Stimulated activated memory B cell treated with anti-CD40 and anti-IgM and Interleukin-4, amounts not matched to agents 10 μg/mL and 1 μg/mL and 100 μg/mL, for 72 hours (primary cell): ENCODE data around the gene ISM2.

Experiments used
- ATAC-seq: fragments of 150-1000 bp; cut with Tn5 transposase; 2 replicates; pipeline ENCODE4 v1.10.0; 2021
- H3K27ac Mint-ChIP-seq: one replicate; pipeline ENCODE4 v1.8.0; 2022; ENCODE audit warnings: mild to moderate bottlenecking, mixed read lengths
- H3K27me3 Mint-ChIP-seq: one replicate; pipeline ENCODE4 v1.8.0; 2022; ENCODE audit warnings: mixed read lengths
- H3K36me3 Mint-ChIP-seq: one replicate; pipeline ENCODE4 v1.8.0; 2022; ENCODE audit warnings: mixed read lengths
- H3K4me1 Mint-ChIP-seq: one replicate; pipeline ENCODE4 v1.8.0; 2022; ENCODE audit warnings: mixed read lengths
- H3K4me3 Mint-ChIP-seq: one replicate; pipeline ENCODE4 v1.8.0; 2022; ENCODE audit warnings: mild to moderate bottlenecking, moderate library complexity, mixed read lengths
- H3K9me3 Mint-ChIP-seq: one replicate; pipeline ENCODE4 v1.8.0; 2022; ENCODE audit warnings: mixed read lengths

ISM2 gene

GRCh38 chr14:77523109-77523508, 24.5 kb upstream of the ISM2 start:
- no peak overlapping the region for H3K27ac Mint-ChIP-seq

GRCh38 chr14:77520555-77520954, 21.9 kb upstream of the ISM2 start:
- Mint-ChIP-seq H3K36me3 (peaks cover 83% of the 10 kb centered on the region), H3K9me3 (no peaks in the 10 kb centered on the region), H3K27ac (no peak overlapping the region), H3K4me1 (no peaks in the 10 kb centered on the region), H3K27me3 (no peaks in the 10 kb centered on the region), H3K4me3 (no peak overlapping the region)
- no peak for ATAC-seq

More at GRCh38 chr14:77523109-77523508, 24.5 kb upstream of the ISM2 start:
- H3K4me1 Mint-ChIP-seq, result no peaks in the 10 kb centered on the region
- ATAC-seq, result no peak
- H3K4me3 Mint-ChIP-seq, result no peak overlapping the region
- H3K9me3 Mint-ChIP-seq, result no peaks in the 10 kb centered on the region
- no peaks in the 10 kb centered on the region for H3K27me3 Mint-ChIP-seq
- H3K36me3 Mint-ChIP-seq, result peaks cover 65% of the 10 kb centered on the region

GRCh38 chr14:77516126-77516525, 17.5 kb upstream of the ISM2 start:
- H3K36me3 Mint-ChIP-seq, result peaks cover 71% of the 10 kb centered on the region
- no peaks in the 10 kb centered on the region for H3K27me3 Mint-ChIP-seq
- no peak overlapping the region for H3K27ac Mint-ChIP-seq
- no peaks in the 10 kb centered on the region for H3K9me3 Mint-ChIP-seq
- no peaks in the 10 kb centered on the region for H3K4me1 Mint-ChIP-seq
- H3K4me3 Mint-ChIP-seq, result no peak overlapping the region
- ATAC-seq, result no peak

- Mint-ChIP-seq H3K27me3 (no peaks in the 10 kb centered on the region), H3K9me3 (no peaks in the 10 kb centered on the region), H3K4me3 (no peak overlapping the region), H3K4me1 (no peaks in the 10 kb centered on the region), H3K36me3 (peaks cover 59% of the 10 kb centered on the region), H3K27ac (no peak overlapping the region)
- ATAC-seq, result no peak
Measured at GRCh38 chr14:77511486-77512162, 13.0 kb upstream of the ISM2 start.

GRCh38 chr14:77509366-77509765, 10.8 kb upstream of the ISM2 start:
- Mint-ChIP-seq H3K4me1 (no peaks in the 10 kb centered on the region), H3K27me3 (no peaks in the 10 kb centered on the region), H3K9me3 (peaks cover 2% of the 10 kb centered on the region), H3K27ac (no peak overlapping the region), H3K4me3 (no peak overlapping the region), H3K36me3 (peaks cover 57% of the 10 kb centered on the region)
- no peak for ATAC-seq

- H3K27me3 Mint-ChIP-seq, result no peaks in the 10 kb centered on the region
- H3K4me1 Mint-ChIP-seq, result no peaks in the 10 kb centered on the region
Measured at GRCh38 chr14:77508876-77509275, 10.3 kb upstream of the ISM2 start.

GRCh38 chr14:77508249-77508648, 9.6 kb upstream of the ISM2 start:
- ATAC-seq, result no peak
- H3K4me1 Mint-ChIP-seq, result no peaks in the 10 kb centered on the region
- no peak overlapping the region for H3K4me3 Mint-ChIP-seq
- no peaks in the 10 kb centered on the region for H3K27me3 Mint-ChIP-seq
- no peak overlapping the region for H3K27ac Mint-ChIP-seq
- peaks cover 3% of the 10 kb centered on the region for H3K9me3 Mint-ChIP-seq
- peaks cover 57% of the 10 kb centered on the region for H3K36me3 Mint-ChIP-seq

More at GRCh38 chr14:77508876-77509275, 10.3 kb upstream of the ISM2 start:
- no peak overlapping the region for H3K4me3 Mint-ChIP-seq
- no peak overlapping the region for H3K27ac Mint-ChIP-seq
- H3K36me3 Mint-ChIP-seq, result peaks cover 57% of the 10 kb centered on the region
- no peak for ATAC-seq
- H3K9me3 Mint-ChIP-seq, result peaks cover 2% of the 10 kb centered on the region

- Mint-ChIP-seq H3K9me3 (peaks cover 5% of the 10 kb centered on the region), H3K4me3 (no peak overlapping the region), H3K27me3 (no peaks in the 10 kb centered on the region), H3K27ac (no peak overlapping the region), H3K36me3 (peaks cover 57% of the 10 kb centered on the region), H3K4me1 (no peaks in the 10 kb centered on the region)
- no peak for ATAC-seq
Measured at GRCh38 chr14:77507762-77508161, 9.1 kb upstream of the ISM2 start.

GRCh38 chr14:77505031-77505430, 6.4 kb upstream of the ISM2 start:
- peaks cover 4% of the 10 kb centered on the region for H3K4me1 Mint-ChIP-seq
- H3K27ac Mint-ChIP-seq, result no peak overlapping the region
- peaks cover 5% of the 10 kb centered on the region for H3K9me3 Mint-ChIP-seq
- ATAC-seq, result no peak
- H3K27me3 Mint-ChIP-seq, result peaks cover 8% of the 10 kb centered on the region
- H3K4me3 Mint-ChIP-seq, result no peak overlapping the region
- peaks cover 32% of the 10 kb centered on the region for H3K36me3 Mint-ChIP-seq

GRCh38 chr14:77503138-77503537, 4.5 kb upstream of the ISM2 start:
- Mint-ChIP-seq H3K4me1 (peaks cover 16% of the 10 kb centered on the region), H3K4me3 (no peak overlapping the region), H3K27me3 (peaks cover 19% of the 10 kb centered on the region), H3K36me3 (peaks cover 19% of the 10 kb centered on the region), H3K9me3 (peaks cover 5% of the 10 kb centered on the region), H3K27ac (no peak overlapping the region)
- no peak for ATAC-seq

GRCh38 chr14:77502109-77502782, 3.6 kb upstream of the ISM2 start:
- no peak overlapping the region for H3K4me3 Mint-ChIP-seq
- H3K9me3 Mint-ChIP-seq, result peaks cover 5% of the 10 kb centered on the region
- H3K27ac Mint-ChIP-seq, result no peak overlapping the region
- H3K4me1 Mint-ChIP-seq, result peaks cover 25% of the 10 kb centered on the region
- no peak for ATAC-seq
- peaks cover 14% of the 10 kb centered on the region for H3K36me3 Mint-ChIP-seq
- H3K27me3 Mint-ChIP-seq, result peaks cover 28% of the 10 kb centered on the region

- Mint-ChIP-seq H3K4me3 (peak overlapping the region; percentile 68), H3K27ac (no peak overlapping the region), H3K9me3 (peaks cover 3% of the 10 kb centered on the region), H3K27me3 (peaks cover 44% of the 10 kb centered on the region), H3K4me1 (peaks cover 26% of the 10 kb centered on the region), H3K36me3 (no peaks in the 10 kb centered on the region)
- peak; percentile 40 for ATAC-seq
Measured at GRCh38 chr14:77498984-77499527, 440 bp upstream of the ISM2 start.

GRCh38 chr14:77495334-77495733, 3.3 kb downstream of the ISM2 start:
- peaks cover 39% of the 10 kb centered on the region for H3K27me3 Mint-ChIP-seq
- no peak overlapping the region for H3K27ac Mint-ChIP-seq
- no peak for ATAC-seq
- H3K9me3 Mint-ChIP-seq, result no peaks in the 10 kb centered on the region
- H3K4me3 Mint-ChIP-seq, result no peak overlapping the region
- peaks cover 25% of the 10 kb centered on the region for H3K4me1 Mint-ChIP-seq
- no peaks in the 10 kb centered on the region for H3K36me3 Mint-ChIP-seq

- H3K4me3 Mint-ChIP-seq, result no peak overlapping the region
- no peaks in the 10 kb centered on the region for H3K36me3 Mint-ChIP-seq
Measured at GRCh38 chr14:77491056-77491455, 7.6 kb downstream of the ISM2 start.

GRCh38 chr14:77490347-77490986, 8.1 kb downstream of the ISM2 start:
- H3K27me3 Mint-ChIP-seq, result peaks cover 3% of the 10 kb centered on the region
- H3K9me3 Mint-ChIP-seq, result no peaks in the 10 kb centered on the region
- no peak overlapping the region for H3K4me3 Mint-ChIP-seq
- no peak for ATAC-seq
- no peak overlapping the region for H3K27ac Mint-ChIP-seq
- H3K36me3 Mint-ChIP-seq, result no peaks in the 10 kb centered on the region
- H3K4me1 Mint-ChIP-seq, result no peaks in the 10 kb centered on the region

More at GRCh38 chr14:77491056-77491455, 7.6 kb downstream of the ISM2 start:
- Mint-ChIP-seq H3K27me3 (peaks cover 9% of the 10 kb centered on the region), H3K9me3 (no peaks in the 10 kb centered on the region), H3K4me1 (no peaks in the 10 kb centered on the region), H3K27ac (no peak overlapping the region)
- ATAC-seq, result no peak
